Stimulated activated CD8-positive, alpha-beta memory T cell treated with anti-CD3 and anti-CD28 coated beads, Interleukin-12 subunit alpha, Interleukin-12 subunit beta, amount 100 ng/mL, for 24 hours (primary cell): ENCODE measurements around the gene METTL5.
"Not testable (repeated sequence)": the region's sequence is repeated elsewhere in the genome, so short reads cannot be mapped to it uniquely, and the experiment has no call there.

ENCODE experiments used
- DNase-seq: peaks from one replicate; pipeline ENCODE4 v3.0.0-alpha.2; 2020; ENCODE audit errors: extremely low read depth

Gene METTL5

GRCh38 chr2:169834401-169834800, 9.7 kb upstream of the METTL5 start:
- no peak for DNase-seq

GRCh38 chr2:169828141-169828811, 3.6 kb upstream of the METTL5 start:
- DNase-seq: no peak

- DNase-seq: peak; percentile 75
Measured at GRCh38 chr2:169827272-169828140, 2.8 kb upstream of the METTL5 start, which contains the start of gene UBR3. TSS of gene UBR3 (plus strand) at chr2:169827454. CDS start at chr2:169827508, 54 bp downstream.

GRCh38 chr2:169823996-169824372, 721 bp downstream of the METTL5 start:
- DNase-seq: no peak

- no peak for DNase-seq
Measured at GRCh38 chr2:169822785-169823392, 1.8 kb downstream of the METTL5 start.

- DNase-seq: no peak
Measured at GRCh38 chr2:169822036-169822435, 2.7 kb downstream of the METTL5 start.

GRCh38 chr2:169820101-169820500, 4.6 kb downstream of the METTL5 start:
- not testable (repeated sequence) for DNase-seq

- DNase-seq: no peak
Measured at GRCh38 chr2:169819106-169819505, 5.6 kb downstream of the METTL5 start.

- no peak for DNase-seq
Measured at GRCh38 chr2:169818241-169818640, 6.5 kb downstream of the METTL5 start.

- DNase-seq: not testable (repeated sequence)
Measured at GRCh38 chr2:169817369-169817768, 7.3 kb downstream of the METTL5 start.

- DNase-seq: not testable (repeated sequence)
Measured at GRCh38 chr2:169816961-169817360, 7.7 kb downstream of the METTL5 start.

GRCh38 chr2:169815849-169816248, 8.9 kb downstream of the METTL5 start:
- DNase-seq: no peak

GRCh38 chr2:169808221-169808620, 16.5 kb downstream of the METTL5 start:
- DNase-seq: no peak

GRCh38 chr2:169806586-169806985, 18.1 kb downstream of the METTL5 start:
- no peak for DNase-seq

GRCh38 chr2:169803480-169803879, 21.2 kb downstream of the METTL5 start:
- DNase-seq: no peak

GRCh38 chr2:169798718-169799592, 25.8 kb downstream of the METTL5 start, which contains the start of gene SSB:
TSS of gene SSB (plus strand) at chr2:169798871. CDS start at chr2:169800961, 2,090 bp downstream.
- peak; percentile 89 for DNase-seq

- DNase-seq: no peak
Measured at GRCh38 chr2:169798397-169798717, 26.3 kb downstream of the METTL5 start.

GRCh38 chr2:169797601-169798000, 27.1 kb downstream of the METTL5 start:
- DNase-seq: no peak

- no peak for DNase-seq
Measured at GRCh38 chr2:169796441-169796840, 28.3 kb downstream of the METTL5 start.

- DNase-seq: no peak
Measured at GRCh38 chr2:169795181-169795580, 29.5 kb downstream of the METTL5 start.

- DNase-seq: no peak
Measured at GRCh38 chr2:169790581-169790980, 34.1 kb downstream of the METTL5 start.

GRCh38 chr2:169782513-169782912, 42.2 kb downstream of the METTL5 start:
- DNase-seq: no peak
